ENCODE data around the gene OTUD1.

OTUD1 gene

GRCh38 chr10:23469596-23470237 lies 30.8 kb downstream of the OTUD1 start:
- no peak for DNase-seq

GRCh38 chr10:23472181-23472580 lies 33.3 kb downstream of the OTUD1 start:
- DNase-seq: no peak

GRCh38 chr10:23474081-23474480 lies 35.2 kb downstream of the OTUD1 start:
- no peak for DNase-seq

GRCh38 chr10:23474626-23475025 lies 35.8 kb downstream of the OTUD1 start:
- DNase-seq: peak; percentile 40

GRCh38 chr10:23478570-23478969 lies 39.7 kb downstream of the OTUD1 start:
- peak; percentile 16 for DNase-seq

GRCh38 chr10:23479798-23480473 lies 41.1 kb downstream of the OTUD1 start:
- DNase-seq: no peak

GRCh38 chr10:23481363-23481961 lies 42.6 kb downstream of the OTUD1 start:
- no peak for DNase-seq

GRCh38 chr10:23490115-23490514 lies 51.2 kb downstream of the OTUD1 start:
- DNase-seq: no peak

All from inflammatory macrophage treated with lipopolysaccharide for 4 hours (primary cell).